Measurements from ENCODE around the gene TMC5. TPM values are rescaled to one million over a fixed set of nuclear protein-coding genes. Genes with fewer than 3 reads are reported as not detected.

Gene TMC5
- total RNA-seq, 1 donor from 2014 or later = 0.32 TPM

- H3K79me2 ChIP-seq (ENCODE audit: low read depth) = peaks cover 72% of the 10 kb centered on the region
- H3K4me1 ChIP-seq = peaks cover 20% of the 10 kb centered on the region
- H3K27me3 ChIP-seq = no peaks in the 10 kb centered on the region
- no peaks in the 10 kb centered on the region for H4K20me1 ChIP-seq (ENCODE audit: low read depth)
- H2AFZ ChIP-seq (replicated peaks) = no peak overlapping the region
- H3K36me3 ChIP-seq = no peaks in the 10 kb centered on the region
- Mint-ChIP-seq H3K36me3 (peaks cover 2% of the 10 kb centered on the region), H3K9me3 (no peaks in the 10 kb centered on the region), H3K4me1 (peaks cover 51% of the 10 kb centered on the region), H3K27me3 (ENCODE audit: insufficient read depth, low read depth) (no peaks in the 10 kb centered on the region), H3K4me3 (peak overlapping the region; percentile 99), H3K27ac (peak overlapping the region; percentile 68)
- no peak for TF ChIP-seq EZH2 (IDR thresholded peaks at IDR 0.05)
- no peak overlapping the region for H3K4me2 ChIP-seq
- no peak overlapping the region for H3K9ac ChIP-seq
- H3K27ac ChIP-seq = no peak overlapping the region
- peaks cover 11% of the 10 kb centered on the region for H3F3A ChIP-seq (ENCODE audit: low read depth)
- no peak for DNase-seq (ENCODE audit: low spot score)
- H3K4me3 ChIP-seq = no peak overlapping the region
- H3K9me3 ChIP-seq (ENCODE audit: low read depth) = no peaks in the 10 kb centered on the region
Observed at GRCh38 chr16:19522760-19523159, 105.1 kb downstream of the TMC5 start.

DNA sequence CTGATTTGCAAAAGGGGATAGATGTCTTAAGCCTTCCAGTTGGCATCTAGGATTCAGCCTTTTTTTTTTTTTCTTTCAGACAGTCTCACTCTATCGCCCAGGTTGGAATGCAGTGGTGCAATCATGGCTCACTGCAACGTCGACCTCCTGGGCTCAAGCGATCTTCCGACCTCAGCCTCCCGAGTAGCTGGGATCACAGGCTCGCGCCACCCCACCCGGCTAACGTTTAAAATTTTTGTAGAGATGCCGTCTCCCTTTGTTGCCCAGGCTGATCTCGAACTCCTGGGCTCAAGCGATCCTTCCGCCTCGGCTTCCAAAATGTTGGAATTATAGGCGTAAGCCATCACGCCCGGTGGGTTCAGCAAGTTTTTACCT, 105.5 kb downstream of the TMC5 start:
- peaks cover 11% of the 10 kb centered on the region for H3F3A ChIP-seq (ENCODE audit: low read depth)
- Mint-ChIP-seq H3K9me3 (no peaks in the 10 kb centered on the region), H3K36me3 (peaks cover 4% of the 10 kb centered on the region), H3K27ac (no peak overlapping the region), H3K4me3 (peak overlapping the region; percentile 99), H3K27me3 (ENCODE audit: insufficient read depth, low read depth) (no peaks in the 10 kb centered on the region), H3K4me1 (peaks cover 51% of the 10 kb centered on the region)
- H3K36me3 ChIP-seq = no peaks in the 10 kb centered on the region
- no peaks in the 10 kb centered on the region for H3K9me3 ChIP-seq (ENCODE audit: low read depth)
- no peak overlapping the region for H3K4me2 ChIP-seq
- no peak overlapping the region for H2AFZ ChIP-seq (replicated peaks)
- no peak overlapping the region for H3K27ac ChIP-seq
- H3K27me3 ChIP-seq = no peaks in the 10 kb centered on the region
- TF ChIP-seq EZH2phosphoT487 (IDR thresholded peaks at IDR 0.05) (no peak), EZH2 (IDR thresholded peaks at IDR 0.05) (no peak)
- TF ChIP-seq, protein P1, sequence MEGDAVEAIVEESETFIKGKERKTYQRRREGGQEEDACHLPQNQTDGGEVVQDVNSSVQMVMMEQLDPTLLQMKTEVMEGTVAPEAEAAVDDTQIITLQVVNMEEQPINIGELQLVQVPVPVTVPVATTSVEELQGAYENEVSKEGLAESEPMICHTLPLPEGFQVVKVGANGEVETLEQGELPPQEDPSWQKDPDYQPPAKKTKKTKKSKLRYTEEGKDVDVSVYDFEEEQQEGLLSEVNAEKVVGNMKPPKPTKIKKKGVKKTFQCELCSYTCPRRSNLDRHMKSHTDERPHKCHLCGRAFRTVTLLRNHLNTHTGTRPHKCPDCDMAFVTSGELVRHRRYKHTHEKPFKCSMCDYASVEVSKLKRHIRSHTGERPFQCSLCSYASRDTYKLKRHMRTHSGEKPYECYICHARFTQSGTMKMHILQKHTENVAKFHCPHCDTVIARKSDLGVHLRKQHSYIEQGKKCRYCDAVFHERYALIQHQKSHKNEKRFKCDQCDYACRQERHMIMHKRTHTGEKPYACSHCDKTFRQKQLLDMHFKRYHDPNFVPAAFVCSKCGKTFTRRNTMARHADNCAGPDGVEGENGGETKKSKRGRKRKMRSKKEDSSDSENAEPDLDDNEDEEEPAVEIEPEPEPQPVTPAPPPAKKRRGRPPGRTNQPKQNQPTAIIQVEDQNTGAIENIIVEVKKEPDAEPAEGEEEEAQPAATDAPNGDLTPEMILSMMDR (IDR thresholded peaks at IDR 0.05) = no peak
- no peak for DNase-seq (ENCODE audit: low spot score)
- H3K79me2 ChIP-seq (ENCODE audit: low read depth) = peaks cover 72% of the 10 kb centered on the region
- peak overlapping the region; percentile 93 for H3K4me3 ChIP-seq
- peaks cover 20% of the 10 kb centered on the region for H3K4me1 ChIP-seq
- no peaks in the 10 kb centered on the region for H4K20me1 ChIP-seq (ENCODE audit: low read depth)
- no peak overlapping the region for H3K9ac ChIP-seq

GRCh38 chr16:19523559-19524355, 106.1 kb downstream of the TMC5 start, which contains the start of gene CCP110:
CCP110 (plus strand) TSS chr16:19523942; CDS start chr16:19527882, 3,940 bp downstream.
- H3K27ac Mint-ChIP-seq = peak within 1 kb of the TSS; percentile 94
- peak; percentile 98 for DNase-seq (ENCODE audit: low spot score)
- no peaks in the 10 kb centered on the region for H3K9me3 ChIP-seq (ENCODE audit: low read depth)
- peak within 1 kb of the TSS; percentile 53 for H3K9ac ChIP-seq
- H3K36me3 ChIP-seq = no peaks in the 10 kb centered on the region
- TF ChIP-seq EZH2phosphoT487 (IDR thresholded peaks at IDR 0.05) (no peak), EZH2 (IDR thresholded peaks at IDR 0.05) (no peak)
- TF ChIP-seq, protein P1 (IDR thresholded peaks at IDR 0.05) = no peak
- H3K27me3 Mint-ChIP-seq (ENCODE audit: insufficient read depth, low read depth) = no peaks in the 10 kb centered on the region
- H4K20me1 ChIP-seq (ENCODE audit: low read depth) = no peaks in the 10 kb centered on the region
- H2AFZ ChIP-seq (replicated peaks) = peak within 1 kb of the TSS; percentile 86
- peaks cover 47% of the 10 kb centered on the region for H3K4me1 Mint-ChIP-seq
- H3K4me2 ChIP-seq = peak within 1 kb of the TSS; percentile 97
- peaks cover 68% of the 10 kb centered on the region for H3K79me2 ChIP-seq (ENCODE audit: low read depth)
- H3K27me3 ChIP-seq = no peaks in the 10 kb centered on the region
- peak within 1 kb of the TSS; percentile 93 for H3K4me3 ChIP-seq
- peak within 1 kb of the TSS; percentile 99 for H3K4me3 Mint-ChIP-seq
- H3K27ac ChIP-seq = no peak within 1 kb of the TSS
- peaks cover 20% of the 10 kb centered on the region for H3K4me1 ChIP-seq
- H3K36me3 Mint-ChIP-seq = peaks cover 7% of the 10 kb centered on the region
- no peaks in the 10 kb centered on the region for H3K9me3 Mint-ChIP-seq
- H3F3A ChIP-seq (ENCODE audit: low read depth) = peaks cover 11% of the 10 kb centered on the region

GRCh38 chr16:19524356-19524615, 106.6 kb downstream of the TMC5 start:
- Mint-ChIP-seq H3K9me3 (no peaks in the 10 kb centered on the region), H3K27me3 (ENCODE audit: insufficient read depth, low read depth) (no peaks in the 10 kb centered on the region), H3K4me1 (peaks cover 47% of the 10 kb centered on the region), H3K36me3 (peaks cover 10% of the 10 kb centered on the region), H3K4me3 (peak overlapping the region; percentile 99), H3K27ac (peak overlapping the region; percentile 51)
- Histone ChIP-seq H2AFZ (replicated peaks) (peak overlapping the region; percentile 86), H3K79me2 (ENCODE audit: low read depth) (peaks cover 63% of the 10 kb centered on the region), H3K27ac (no peak overlapping the region), H3K36me3 (peaks cover 4% of the 10 kb centered on the region), H3K27me3 (no peaks in the 10 kb centered on the region), H4K20me1 (ENCODE audit: low read depth) (no peaks in the 10 kb centered on the region), H3K9ac (peak overlapping the region; percentile 53), H3K4me3 (peak overlapping the region; percentile 93), H3K4me2 (peak overlapping the region; percentile 97), H3K9me3 (ENCODE audit: low read depth) (no peaks in the 10 kb centered on the region), H3F3A (ENCODE audit: low read depth) (peaks cover 11% of the 10 kb centered on the region), H3K4me1 (peaks cover 20% of the 10 kb centered on the region)
- DNase-seq (ENCODE audit: low spot score) = no peak
- TF ChIP-seq EZH2phosphoT487 (IDR thresholded peaks at IDR 0.05) (no peak), EZH2 (IDR thresholded peaks at IDR 0.05) (no peak)
- TF ChIP-seq, protein P1 (IDR thresholded peaks at IDR 0.05) = no peak

Measured in neural progenitor cell (in vitro differentiated cells).